SIG-M5 treated with dmso at 0.1 percent for 504 hours (cell line): ENCODE data around the gene HES3.

ENCODE experiments used
- DNase-seq: peaks from one replicate; lab custom pipeline; 2025; ENCODE audit not compliant: unreplicated experiment; lab: John Stamatoyannopoulos, UW

HES3 gene

DNA sequence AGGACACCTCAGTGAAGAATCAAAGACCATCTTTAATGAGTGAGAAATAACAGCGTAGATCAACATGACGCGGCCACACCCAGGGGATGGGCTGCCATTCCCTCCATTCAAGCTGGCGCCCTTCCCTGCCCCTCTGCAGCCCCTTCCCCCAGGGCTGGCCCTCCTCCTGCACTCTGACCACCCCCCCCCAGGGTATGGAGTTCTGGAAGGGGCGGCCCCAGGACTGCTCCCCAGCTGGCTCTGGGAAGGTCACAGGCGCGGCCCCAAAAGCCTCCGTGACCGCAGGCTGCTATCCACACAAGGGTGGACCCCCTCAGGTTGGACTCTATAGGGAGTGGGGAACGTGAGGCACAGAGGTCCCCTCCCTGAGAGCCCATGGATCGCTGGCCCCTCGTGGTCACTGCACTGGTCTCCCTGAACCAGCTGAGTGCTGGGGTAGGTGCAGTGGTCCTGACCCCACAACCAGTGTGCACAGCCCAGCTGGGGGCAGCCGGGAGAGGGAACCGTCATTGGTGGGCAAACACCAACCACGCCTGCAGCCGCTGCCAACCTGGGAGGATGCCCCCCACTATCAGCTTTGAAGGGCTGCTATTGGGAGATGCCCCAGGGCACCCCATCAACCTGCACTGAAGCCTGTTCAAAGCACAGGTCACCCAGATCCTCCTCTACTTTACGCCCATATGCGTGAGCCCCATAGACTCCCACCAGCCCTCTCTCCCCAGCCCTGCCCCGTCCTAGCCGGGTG, 33.0 kb downstream of the HES3 start:
- DNase-seq: no peak

DNA sequence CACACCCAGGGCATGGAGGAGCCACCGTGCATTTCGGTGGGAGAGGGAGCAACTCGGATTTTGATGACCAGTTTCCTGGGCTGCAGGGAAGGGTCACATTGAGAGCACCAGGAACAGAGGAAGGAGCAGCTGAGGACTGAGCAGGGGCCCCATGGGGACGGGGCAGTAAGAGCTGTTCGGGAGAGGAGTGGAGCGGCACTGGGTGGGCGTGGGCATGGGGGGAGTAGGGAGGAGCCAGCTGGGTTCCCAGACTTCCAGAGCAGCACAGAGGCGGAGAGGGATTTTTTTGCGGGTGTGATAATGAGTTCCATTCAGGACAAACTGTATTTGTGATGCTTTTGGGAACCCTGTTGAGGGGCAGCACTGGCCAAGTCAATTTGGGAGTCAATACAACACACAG, 34.3 kb downstream of the HES3 start:
- DNase-seq: no peak

DNA sequence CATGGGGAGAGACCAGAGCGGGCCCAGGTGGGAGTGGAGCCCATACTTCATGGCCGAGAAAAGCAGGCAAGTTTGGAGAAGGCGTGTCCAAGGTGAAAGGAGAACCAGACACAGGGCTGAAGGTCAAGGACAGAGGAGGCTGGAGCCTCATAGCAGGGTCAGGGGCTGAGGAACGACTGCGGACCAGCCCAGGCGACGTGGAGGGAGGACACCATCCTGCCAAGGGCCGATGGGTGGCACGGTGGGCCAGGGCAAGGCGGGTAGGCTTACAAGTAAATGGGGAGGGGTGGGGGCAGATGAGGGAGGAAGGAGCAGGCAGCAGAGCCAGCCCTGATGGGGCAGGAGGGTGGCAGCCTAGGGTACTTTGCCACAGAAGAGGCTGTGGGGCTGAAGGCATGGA, 35.1 kb downstream of the HES3 start:
- DNase-seq: no peak

DNA sequence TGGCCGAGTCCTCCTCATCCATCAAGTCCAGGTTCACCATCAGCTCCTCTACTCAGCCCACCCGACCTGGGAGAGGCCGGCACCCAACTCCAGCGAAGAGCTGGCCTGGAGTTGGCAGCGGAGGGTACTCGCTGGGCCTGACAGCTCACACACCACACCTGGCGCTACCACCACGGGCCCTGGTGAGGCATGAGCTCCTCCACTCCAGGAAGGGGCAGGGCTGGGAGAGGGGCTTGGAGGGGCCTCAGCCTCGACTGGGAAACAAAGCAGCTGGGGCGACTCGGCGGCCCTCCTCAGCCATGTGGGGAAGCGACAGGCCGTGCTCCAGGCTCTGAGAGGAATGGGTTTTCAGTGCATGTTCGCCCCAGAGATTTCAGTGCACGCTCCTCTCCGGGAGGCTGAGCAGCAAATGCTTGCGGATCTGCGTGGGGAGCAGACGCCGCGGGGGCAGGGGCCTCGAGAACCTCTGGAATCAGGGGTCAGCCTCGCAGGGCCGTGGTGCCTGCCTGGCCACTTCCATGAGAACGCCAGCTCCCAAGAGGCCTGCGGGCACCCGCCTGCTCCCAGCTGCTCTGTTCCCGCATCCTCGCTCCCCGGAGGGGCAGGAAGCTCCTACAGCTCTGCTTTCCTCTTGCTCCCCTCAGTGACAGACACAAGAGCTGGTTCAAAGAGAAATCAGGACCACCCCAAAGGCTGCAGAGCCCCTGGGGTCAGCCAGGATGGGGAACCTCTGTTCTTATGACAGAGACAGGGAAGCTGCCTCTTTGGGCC, 35.8 kb downstream of the HES3 start:
- no peak for DNase-seq

DNA sequence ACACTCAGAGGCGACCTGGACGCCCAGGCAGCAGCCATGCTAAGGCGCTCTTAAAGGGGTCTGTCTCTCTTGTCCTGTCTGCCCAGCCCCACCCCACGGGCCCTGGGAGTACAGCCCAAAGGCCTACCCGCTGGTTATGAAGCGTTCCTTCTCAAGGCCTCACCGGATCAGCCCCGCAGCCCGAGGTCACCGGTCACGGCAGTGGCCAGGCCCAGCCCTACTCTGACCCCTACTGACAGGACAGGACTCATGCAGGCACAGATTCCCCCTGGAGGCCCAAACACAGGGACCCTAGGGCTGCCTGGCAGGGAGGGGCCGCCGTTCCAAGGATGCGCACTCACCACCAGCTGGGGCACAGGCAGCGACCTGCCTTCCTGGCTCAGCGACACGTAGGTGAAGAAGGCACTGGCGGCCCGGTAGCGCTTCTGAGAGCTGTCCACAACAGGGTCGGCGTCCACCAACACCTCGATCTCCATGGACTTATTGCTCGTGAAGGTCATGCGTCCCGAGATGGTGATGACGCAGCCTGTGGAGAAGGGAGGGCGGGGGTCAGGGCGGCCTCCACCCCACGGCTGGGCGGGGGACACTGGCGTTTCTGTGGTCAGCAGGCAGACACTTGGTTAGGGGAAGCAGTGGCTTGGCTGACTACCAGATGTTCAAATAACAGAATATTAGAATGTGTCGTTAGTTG, 36.9 kb downstream of the HES3 start:
- DNase-seq: no peak

DNA sequence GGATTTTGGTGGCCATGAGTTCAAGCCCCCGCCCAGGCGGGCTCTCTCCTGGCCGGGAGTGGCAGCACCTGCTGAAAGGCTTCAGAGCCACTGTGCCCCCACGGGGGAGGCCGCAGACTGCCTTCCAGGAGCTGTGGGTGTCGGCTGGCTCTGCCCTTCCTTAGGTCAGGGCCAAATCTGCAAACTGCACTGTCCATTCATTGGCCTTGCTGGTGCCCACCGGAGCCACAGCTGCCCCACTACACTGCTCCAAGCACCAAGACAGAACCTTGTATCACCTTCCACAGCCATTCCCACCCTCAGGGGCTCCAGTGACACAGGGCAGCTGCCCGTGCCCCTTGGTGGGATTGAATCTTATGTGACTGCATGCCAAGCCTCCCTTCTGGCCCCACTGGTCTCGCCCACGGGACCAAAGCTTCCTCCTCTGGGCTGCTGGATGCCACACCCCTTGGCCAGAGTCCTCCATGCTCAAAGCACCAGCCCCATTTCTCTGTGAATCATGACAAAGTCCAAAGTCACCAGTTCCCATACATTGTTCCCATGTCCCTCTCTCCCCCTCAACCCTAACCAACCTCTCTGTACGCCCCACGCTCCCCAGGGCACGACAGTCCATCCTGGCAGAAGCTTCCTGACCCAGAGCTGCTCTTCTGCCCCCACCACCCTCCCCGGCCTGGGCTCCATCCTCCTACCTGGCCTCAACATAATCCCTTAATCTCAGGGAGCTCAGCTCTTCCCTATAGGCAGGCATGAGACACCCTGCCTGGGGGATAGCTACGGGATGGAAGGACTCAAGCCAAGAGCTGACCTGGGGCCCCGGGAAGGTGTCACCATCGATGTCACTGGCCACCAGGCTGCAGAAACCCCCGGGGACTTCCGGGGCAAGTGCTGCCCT, 37.8 kb downstream of the HES3 start:
- DNase-seq: no peak

DNA sequence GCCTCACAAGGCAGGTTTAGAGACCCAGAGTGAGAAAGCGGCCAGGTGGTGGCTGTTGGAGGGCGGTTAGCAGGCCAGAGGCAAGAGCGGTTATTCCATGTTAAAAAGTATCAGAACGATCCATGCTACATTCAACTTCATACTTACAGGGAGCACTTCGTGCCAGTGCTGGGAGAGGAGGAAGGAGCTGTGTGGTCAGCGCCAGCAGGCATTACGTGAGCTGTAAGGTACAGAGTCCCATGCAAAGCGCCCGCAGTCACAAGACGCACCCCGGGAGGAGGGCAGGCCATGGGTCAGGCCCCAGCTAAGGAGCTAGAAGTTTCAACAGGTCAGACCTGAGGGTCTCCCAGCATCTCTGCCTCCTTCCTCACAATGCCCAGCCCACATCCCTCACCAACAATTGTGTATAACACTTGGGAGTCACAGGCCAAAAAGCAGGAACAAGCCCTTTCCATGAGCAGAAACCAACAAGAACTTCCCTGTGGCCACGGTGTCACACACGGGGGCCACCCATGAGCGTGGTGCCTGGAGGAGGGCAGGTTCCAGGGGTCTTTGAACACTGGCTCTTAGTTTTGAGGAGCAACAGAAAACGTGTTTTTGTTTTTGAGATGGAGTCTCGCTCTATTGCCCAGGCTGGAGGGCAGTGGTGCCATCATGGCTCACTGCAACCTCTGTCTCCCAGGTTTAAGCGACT, 38.7 kb downstream of the HES3 start:
- no peak for DNase-seq

DNA sequence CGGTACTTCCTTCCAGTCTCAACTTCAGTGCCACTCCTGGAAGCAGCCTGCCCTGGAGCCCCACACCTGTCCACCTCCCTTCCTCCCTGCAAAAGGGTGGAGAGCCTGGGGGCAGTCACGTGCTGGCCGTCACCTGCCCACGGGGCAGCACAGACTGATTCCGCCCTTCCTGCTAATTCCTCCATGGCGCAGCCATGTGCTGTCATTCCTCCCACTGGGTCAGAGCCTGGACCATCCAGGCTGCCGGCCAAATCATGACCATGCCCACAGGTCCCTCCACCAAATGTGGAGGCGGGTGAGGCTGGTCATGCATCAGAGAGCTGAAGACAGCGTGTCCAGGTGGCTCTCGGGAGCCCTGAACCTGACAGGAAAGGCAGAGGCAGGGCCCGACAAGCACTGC, 41.4 kb downstream of the HES3 start:
- no peak for DNase-seq

DNA sequence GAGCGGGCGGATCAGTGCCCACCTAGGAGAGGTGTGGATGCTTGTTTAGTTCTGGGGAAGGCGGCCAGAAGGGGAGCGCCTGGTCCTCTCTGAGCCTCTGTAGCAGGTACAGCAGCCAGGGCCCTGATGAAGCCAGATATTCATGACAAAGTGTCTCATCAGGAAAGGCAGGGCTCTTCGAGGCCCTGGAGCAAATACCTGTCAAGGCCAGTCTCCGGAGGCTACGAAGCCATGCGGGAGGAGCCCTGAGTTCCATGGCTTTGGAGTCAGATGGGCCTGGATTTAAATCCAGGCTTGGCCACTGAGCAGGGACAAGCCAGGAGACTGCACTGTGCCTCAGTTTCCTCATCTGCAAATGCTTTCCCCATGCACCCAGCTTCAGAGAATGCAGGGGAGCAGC, 42.3 kb downstream of the HES3 start:
- no peak for DNase-seq

DNA sequence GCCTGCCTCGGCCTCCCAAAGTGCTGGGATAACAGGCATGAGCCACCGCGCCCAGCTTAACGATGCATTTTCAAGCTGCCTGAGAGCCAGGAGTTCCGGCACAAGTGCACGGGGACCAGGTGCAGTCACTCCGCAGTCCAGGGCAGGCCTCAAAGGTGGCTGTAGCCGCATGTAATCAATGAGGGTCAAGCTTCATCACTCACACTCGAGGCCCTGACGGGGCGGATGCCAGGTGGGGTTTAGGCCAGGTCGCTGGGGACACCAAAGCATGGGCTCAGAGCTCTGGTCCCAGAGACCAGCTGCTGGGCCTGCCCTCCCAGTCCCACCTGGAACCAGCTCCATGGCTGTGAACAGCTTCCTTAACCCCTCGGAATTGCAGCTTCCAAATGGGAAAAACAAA, 43.0 kb downstream of the HES3 start:
- DNase-seq: no peak

DNA sequence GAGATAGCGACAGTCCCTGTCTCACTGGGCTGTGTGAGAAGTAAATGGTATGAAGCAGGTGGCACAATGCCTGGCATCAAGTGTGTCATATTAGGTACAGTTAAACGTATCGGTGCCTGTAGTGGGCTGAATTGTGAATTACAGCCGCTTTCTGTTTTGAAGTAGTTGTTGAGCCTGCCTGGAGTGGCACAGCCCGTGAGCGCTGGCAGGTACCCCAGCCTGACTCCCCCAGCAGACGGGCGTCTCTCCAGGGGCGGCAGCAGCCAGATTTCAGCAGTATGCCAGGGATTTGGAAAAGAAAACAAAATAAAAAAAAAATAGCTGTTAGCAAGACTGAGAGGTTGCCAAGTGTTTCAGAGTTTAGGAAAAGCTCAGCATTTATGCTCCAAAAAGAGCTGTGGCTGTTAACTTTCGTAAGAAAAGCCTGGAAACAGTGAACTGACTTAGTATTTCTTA, 43.5 kb downstream of the HES3 start:
- no peak for DNase-seq

DNA sequence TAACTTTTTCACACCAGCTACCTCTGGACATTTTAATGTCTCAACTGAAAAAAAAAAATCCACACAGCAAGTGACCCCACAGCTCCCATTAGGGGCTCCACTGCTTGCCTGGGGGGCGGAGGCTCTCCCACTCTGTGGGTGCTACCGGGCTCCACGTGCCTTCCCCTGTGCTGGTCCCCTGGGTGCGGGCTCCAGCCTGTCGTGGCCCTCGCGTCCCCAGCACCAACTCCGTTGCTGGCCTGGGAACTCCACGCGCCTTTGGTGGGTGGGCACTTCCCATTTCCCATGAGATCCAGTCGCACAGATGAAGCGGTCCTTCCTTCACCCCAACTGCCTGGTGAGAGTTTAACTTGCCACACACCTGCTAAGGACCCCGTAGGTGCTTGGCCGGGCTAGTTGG, 44.0 kb downstream of the HES3 start:
- no peak for DNase-seq

DNA sequence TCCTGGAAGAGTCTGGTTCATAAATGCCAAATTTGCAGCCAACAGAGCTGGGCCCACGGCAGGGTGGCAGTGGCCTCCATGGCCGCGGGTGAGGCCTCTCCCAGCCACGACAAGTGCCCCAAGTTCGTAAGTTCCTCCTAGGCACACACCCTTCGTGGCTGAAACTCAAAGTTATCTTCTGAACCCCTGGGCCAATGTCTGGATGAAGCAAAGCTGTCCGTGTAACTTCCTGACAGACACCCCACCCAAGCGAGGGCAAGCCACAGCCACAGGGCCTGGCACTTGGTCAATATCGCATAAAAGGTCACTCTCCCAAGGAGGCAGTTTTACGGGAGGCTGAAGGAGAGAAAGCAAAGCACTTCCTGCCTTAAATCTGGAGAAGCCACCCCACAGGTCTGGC, 44.7 kb downstream of the HES3 start:
- DNase-seq: no peak

DNA sequence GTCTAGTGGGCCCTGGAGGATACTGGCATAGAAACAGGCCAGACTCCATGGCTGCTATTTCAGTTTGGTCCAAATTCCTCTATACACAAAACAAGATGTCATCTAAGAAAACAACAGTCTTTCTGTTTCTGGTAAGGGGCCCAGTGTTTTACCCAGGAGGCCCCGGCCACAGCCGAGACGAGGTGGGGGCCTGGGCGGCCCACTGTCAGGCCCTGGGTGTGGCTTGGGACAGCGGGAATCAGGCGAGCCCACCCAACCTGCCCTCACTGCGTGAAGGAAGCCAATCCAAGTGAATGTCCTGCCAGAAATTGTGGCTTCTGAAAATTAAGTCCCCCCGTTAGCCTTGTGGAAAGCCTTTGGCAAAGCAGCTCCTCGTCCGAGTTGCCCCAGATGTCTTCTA, 48.1 kb downstream of the HES3 start:
- DNase-seq: no peak

DNA sequence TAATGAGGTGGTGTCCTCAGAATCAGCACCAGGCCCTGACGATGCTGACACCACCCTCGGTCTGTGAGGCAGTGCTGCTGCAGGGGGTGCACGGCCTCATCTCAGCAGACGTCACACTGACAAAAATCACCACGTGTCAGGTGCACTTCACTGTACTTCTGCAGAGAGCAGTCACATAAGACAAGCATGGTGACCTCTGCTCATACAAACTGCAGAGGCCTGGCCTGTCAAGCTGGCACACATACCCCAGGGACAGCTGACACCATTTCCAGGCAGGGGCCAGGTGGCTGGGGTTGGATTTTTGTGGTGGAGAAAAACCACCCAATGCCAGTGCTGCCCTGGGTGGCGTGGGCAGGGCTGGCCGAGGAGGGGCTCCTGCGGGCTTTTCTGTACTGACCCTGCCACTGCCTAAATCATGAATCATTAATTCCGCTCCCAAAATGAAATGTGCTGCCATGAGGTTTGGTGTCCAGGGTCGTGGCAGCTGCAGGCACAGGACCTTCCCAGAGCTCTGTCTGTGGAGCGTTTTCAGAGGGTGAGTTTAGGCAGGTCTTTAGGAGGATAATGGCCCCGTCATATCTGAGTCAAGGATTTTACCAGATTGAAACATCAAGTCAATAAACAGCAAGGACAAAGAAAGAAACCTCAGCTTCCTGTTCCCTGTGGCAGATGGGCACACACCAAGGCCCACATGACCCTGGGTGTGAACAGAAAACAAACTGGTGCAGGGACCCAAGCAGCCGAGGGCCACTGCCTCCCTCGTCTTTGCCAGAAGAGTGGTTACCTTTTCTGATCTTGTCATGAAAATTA, 50.3 kb downstream of the HES3 start:
- no peak for DNase-seq

DNA sequence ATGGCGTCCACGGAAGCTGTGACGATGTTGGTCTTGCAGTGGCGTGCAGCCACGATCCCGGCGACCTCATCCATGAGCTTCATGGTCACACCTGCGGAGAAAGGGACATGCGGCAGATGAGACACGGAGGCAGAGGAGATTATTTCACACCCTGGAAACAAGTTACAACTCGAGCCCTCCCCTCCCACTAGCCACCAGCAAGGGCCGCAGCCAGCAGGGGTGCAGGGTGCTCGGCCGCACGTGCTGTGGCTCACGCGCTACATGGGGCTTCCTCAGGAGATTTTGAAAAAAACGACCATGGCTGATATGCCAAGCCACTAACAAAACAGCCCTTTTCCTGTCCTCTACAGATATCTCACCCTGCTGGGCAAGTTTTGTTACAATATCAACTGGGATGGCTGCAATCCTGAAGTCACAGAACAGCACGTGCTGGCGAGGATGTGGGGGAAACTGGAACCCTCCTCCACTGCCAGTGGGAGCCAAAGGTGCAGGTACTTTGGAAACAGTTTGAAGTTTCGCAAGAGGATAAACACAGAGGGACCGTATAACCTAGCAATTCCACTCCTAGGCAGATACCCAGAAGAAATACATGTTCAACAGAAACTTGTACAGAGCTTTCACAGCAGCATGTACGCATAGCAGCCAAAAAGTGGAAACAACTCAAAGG, 51.0 kb downstream of the HES3 start:
- DNase-seq: no peak
